ENCODE data around the gene SRD5A1.

The SRD5A1 gene

DNA sequence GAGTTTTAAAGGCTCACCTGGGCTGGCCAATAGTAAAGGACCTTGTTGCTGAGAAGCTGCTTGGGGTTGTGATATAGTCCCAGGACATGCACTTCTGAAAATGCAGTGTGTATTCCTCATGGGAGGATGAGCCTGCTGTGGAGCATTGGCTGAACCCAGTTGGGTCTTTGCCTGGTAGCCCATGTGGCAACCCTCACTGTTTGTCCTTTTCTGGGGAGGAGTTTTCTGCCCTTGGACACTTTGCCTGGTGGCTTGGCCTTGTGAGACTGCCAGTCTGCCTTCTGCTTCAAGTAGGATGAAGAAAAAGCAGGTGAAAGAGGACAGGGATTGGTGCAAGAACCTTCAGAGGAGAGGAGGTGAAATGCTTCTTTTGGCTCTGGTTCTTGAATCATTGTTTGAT lies 84.0 kb downstream of the SRD5A1 start:
- H3K27ac ChIP-seq: no peak overlapping the region
- TF ChIP-seq ZFX (IDR thresholded peaks at IDR 0.05; ENCODE audit: borderline replicate concordance): no peak
- TF ChIP-seq, protein P1, sequence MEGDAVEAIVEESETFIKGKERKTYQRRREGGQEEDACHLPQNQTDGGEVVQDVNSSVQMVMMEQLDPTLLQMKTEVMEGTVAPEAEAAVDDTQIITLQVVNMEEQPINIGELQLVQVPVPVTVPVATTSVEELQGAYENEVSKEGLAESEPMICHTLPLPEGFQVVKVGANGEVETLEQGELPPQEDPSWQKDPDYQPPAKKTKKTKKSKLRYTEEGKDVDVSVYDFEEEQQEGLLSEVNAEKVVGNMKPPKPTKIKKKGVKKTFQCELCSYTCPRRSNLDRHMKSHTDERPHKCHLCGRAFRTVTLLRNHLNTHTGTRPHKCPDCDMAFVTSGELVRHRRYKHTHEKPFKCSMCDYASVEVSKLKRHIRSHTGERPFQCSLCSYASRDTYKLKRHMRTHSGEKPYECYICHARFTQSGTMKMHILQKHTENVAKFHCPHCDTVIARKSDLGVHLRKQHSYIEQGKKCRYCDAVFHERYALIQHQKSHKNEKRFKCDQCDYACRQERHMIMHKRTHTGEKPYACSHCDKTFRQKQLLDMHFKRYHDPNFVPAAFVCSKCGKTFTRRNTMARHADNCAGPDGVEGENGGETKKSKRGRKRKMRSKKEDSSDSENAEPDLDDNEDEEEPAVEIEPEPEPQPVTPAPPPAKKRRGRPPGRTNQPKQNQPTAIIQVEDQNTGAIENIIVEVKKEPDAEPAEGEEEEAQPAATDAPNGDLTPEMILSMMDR (IDR thresholded peaks at IDR 0.05): no peak

DNA sequence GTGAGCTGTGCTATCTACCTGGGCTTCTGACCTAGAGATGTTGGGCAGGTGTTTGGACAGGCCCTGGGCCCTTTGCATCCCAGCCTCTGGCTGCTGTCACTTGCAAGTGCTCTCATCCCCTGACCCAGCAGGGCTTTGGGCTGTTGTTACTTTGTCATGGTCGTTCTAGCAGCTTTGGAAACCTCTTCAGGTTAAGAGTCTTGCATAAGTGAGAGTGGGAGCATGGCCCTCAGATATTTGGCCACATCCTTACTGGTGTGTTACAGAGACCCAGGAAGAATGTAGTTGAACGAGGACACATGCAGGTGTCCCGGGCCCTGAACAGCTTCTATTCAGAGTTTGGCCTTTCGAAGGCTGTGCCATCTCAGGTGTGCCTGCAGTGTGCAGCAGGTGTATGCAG lies 84.4 kb downstream of the SRD5A1 start:
- H3K27ac ChIP-seq: no peak overlapping the region
- TF ChIP-seq ZFX (IDR thresholded peaks at IDR 0.05; ENCODE audit: borderline replicate concordance): no peak
- TF ChIP-seq, protein P1 (IDR thresholded peaks at IDR 0.05): no peak

DNA sequence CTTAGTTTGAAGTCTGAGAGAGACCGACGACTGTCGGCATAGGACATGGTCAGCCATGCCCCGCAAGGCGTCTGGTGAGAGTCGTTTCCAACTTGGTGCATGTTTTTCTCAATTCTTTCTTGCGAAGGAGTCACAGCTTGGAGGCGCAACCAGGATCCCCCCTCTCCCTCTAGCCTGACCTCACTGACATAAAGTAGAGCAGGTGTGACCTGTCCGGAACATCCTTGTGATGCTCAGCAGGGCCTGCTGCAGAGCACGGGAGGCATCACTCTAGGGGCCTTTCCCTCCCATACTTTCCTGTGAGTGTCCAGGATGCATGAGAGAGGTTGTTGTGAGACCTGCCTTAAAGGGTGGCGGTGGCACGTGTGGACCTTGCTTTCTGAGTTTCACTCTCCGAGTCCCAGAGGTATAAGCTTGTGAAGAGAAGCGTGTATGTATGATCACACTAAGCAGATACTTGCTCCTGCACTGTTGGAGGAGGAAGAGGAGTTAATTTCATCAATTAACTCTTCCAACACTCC lies 85.0 kb downstream of the SRD5A1 start:
- no peak for TF ChIP-seq ZFX (IDR thresholded peaks at IDR 0.05; ENCODE audit: borderline replicate concordance)
- TF ChIP-seq, protein P1 (IDR thresholded peaks at IDR 0.05): no peak

DNA sequence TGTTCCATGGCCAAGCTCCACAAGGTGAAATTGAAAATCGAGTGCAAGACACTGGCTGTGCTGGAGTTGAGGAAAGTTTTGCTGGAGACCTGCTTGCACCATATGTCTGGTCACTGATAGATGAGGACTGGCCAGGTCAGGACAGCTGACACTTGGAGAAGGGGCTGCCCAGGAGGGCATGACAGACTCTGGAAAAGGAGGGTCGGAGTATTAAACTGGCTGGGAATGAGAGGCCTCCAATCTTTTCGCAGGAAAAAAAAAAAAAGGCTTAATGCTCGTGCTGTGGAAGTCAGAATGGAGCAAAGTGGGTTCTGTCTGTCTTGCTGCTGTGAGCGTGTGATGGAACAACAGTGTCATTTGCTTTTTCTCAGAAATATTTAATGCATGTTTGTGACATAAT lies 85.5 kb downstream of the SRD5A1 start:
- H3K27ac ChIP-seq: no peak overlapping the region
- TF ChIP-seq ZFX (IDR thresholded peaks at IDR 0.05; ENCODE audit: borderline replicate concordance): no peak
- TF ChIP-seq, protein P1 (IDR thresholded peaks at IDR 0.05): no peak

More for the DNA sequence above, 85.0 kb downstream of the SRD5A1 start:
- H3K27ac ChIP-seq: no peak overlapping the region

DNA sequence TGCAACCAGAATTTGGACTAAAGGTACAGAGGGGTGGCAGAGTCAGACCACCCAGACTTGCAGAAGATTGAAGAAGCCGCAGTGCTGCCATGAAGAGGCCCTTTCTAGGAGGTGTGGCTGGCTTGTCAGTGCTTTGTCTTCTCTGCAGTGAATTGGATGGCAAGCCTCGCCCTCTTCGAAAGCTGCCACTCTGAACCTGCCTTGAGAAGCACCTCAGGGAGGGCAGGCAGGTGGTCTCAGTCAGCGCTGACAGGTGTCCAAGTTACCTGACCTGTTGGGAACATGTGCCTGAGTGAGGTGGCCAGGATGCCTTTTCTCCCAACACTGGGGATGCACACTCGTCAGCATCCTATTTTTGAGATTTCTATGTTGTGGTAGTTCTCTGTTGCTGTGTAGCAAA lies 86.2 kb downstream of the SRD5A1 start:
- no peak for TF ChIP-seq ZFX (IDR thresholded peaks at IDR 0.05; ENCODE audit: borderline replicate concordance)
- TF ChIP-seq, protein P1 (IDR thresholded peaks at IDR 0.05): no peak

DNA sequence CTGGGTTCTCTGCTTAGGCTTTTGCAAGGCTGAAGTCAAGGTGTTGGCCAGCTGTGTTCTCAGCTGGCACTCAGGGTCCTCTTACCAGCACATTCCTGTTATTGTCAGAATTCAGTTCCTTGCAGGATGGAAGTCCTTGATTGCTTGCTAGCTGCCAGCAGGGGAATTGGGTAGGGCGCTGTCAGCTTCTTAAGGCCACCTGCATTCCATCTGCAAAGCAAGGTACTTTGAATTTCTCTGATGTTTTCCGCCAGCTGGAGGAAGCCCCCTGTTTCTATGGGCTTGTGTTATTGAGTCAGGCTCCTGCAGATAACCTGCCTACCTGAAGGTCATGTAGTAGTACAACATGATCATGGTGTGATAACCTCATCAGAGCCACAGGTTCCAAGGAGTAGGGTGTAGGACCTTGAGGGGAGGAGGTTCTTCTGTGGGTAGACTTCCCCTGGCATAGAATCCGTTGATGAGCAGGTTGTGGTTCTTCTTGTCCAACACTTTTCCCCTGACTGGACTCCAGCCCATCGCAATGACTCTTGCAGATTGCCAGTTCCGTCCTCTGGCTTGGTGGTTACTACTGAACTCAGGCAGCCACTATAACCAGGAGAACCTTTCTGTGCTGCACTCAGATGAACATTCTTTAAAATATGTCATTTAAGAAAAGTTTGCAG lies 86.8 kb downstream of the SRD5A1 start:
- no peak overlapping the region for H3K27ac ChIP-seq
- no peak for TF ChIP-seq ZFX (IDR thresholded peaks at IDR 0.05; ENCODE audit: borderline replicate concordance)

More for the DNA sequence above, 86.2 kb downstream of the SRD5A1 start:
- H3K27ac ChIP-seq: no peak overlapping the region

DNA sequence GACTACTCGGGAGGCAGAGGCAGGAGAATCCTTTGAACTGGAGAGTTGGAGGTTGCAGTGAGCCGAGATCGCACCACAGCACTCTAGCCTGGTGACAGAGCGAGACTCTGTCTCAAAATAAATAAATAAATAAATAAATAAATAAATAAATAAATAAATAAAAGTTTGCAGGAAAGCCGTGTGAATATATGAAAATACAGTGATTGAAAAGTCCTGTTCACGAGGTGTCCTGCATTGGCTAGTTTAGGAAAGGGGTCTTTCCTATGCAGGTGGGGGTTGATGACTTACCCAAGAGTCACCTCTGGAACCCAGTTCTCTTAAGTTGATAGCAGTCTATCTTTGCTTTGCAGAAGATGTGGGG lies 87.3 kb downstream of the SRD5A1 start:
- no peak for TF ChIP-seq ZFX (IDR thresholded peaks at IDR 0.05; ENCODE audit: borderline replicate concordance)
- TF ChIP-seq, protein P1 (IDR thresholded peaks at IDR 0.05): no peak
- H3K27ac ChIP-seq: no peak overlapping the region
